HFF-Myc (cell line): ENCODE measurements around the gene THSD7A.

ENCODE experiments used
- DNase-seq: peaks from one replicate; pipeline ENCODE4 v3.0.0-alpha.2; 2011; ENCODE audit warnings: low read depth; ENCODE audit errors: extremely low read depth
- H3K4me3 ChIP-seq: replicated peaks from 2 replicates; pipeline ENCODE4 v1.5.1; 2011; ENCODE audit warnings: low read depth, mild to moderate bottlenecking, control low read depth, low read length
- CTCF ChIP-seq: IDR thresholded peaks from 2 replicates; pipeline ENCODE4 v1.5.1; 2012; ENCODE audit warnings: mild to moderate bottlenecking, low read depth, low read length, control low read depth; ENCODE audit errors: missing control alignments

Gene THSD7A

GRCh38 chr7:11343136-11343535 is 488.9 kb downstream of the THSD7A start:
- TF ChIP-seq CTCF: no peak
- no peak for DNase-seq
- no peak overlapping the region for H3K4me3 ChIP-seq

DNA sequence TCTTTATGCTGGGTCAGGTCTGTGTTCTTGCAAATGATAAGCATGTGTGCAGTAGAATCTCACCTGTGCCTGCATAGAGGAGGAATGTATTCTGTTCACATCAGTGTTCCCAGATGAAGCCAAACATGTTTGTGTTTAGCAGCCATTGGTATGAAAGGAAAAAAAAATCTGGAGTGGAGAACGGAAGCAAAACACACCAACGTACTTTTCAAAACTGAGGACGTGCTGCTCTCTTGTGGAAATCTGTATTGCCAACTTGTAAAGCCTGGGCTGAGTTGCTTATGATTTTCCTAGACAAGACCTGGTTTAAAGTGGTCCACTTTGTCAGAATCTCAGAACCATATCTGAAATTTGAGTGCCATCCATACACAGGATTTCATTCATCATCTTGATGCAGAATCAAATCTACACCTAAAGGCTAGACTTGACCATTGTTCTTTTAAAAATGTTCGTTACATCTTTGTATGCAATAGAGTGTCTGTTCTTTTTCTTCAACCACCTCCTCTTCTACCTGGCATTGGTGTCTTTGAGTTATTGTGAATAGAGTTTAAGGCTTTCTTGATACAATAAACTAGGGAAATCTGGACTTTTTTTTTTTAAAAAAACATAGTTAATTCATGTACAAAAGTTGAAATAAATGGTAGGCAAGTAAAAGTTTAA is 490.6 kb downstream of the THSD7A start:
- H3K4me3 ChIP-seq: no peak overlapping the region
- no peak for TF ChIP-seq CTCF
- peak; percentile 2 for DNase-seq

DNA sequence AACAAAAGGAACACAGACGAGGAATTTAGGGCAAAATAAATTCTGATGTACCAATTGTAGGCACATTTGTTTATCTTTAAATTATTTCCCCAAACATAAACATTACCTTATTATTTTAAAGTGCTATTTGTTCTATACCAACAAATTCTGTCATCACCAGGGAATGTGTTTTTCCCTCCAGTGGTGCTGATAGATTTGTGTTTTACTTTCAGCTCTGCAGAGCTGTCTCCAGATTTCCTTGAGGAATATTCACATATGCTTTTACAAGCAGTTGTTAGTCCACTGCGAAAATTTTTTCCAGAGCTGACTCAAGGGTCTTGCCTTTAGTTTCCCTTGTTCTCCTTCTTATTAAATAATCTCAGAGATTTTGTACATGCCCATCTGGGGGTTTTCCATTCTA is 495.6 kb downstream of the THSD7A start:
- TF ChIP-seq CTCF: no peak
- DNase-seq: no peak
- H3K4me3 ChIP-seq: no peak overlapping the region

- TF ChIP-seq CTCF: no peak
- no peak overlapping the region for H3K4me3 ChIP-seq
- DNase-seq: no peak
Observed at GRCh38 chr7:11335947-11336346, 496.1 kb downstream of the THSD7A start.

GRCh38 chr7:11332865-11333228 is 499.2 kb downstream of the THSD7A start:
- H3K4me3 ChIP-seq: no peak overlapping the region
- no peak for TF ChIP-seq CTCF
- DNase-seq: no peak

DNA sequence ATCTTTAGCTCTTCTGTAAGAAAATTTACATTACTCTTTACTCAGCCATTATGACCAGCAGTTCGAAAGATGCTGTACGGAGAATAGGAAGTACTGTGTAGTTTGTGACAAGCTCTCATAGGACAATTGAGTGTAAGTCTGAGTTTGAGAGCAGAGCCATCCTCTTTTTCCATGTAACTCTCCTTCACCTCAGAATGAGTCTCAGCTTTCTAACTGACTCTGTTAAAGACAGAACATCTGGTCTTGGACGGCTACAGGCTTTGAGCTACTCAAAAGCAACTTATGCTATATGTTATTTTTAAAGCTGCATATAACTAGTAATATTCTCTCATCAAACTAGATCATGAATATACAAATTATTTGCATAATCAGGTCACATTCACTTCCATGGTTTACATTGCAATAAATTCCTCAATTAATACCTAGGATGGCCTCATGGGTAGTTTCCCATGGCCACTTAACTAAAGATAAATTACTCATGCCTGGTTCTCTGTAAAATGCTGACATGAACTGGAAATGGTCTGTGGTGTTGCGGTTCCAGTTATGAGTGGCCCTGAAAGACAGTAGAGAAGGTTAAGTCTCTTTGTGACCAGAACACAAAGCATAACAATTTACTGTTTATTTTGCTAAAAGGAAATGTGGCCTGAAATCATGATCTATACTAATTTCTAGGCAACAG is 499.7 kb downstream of the THSD7A start:
- no peak for DNase-seq
- TF ChIP-seq CTCF: no peak
- H3K4me3 ChIP-seq: no peak overlapping the region
